GM06990 (cell line): ENCODE measurements around the gene SLC41A3.

Experiments used
- DNase-seq: peaks from one replicate; pipeline ENCODE4 v3.0.0-alpha.2; 2011; ENCODE audit not compliant: insufficient read length; ENCODE audit errors: extremely low read depth
- H3K27me3 ChIP-seq: replicated peaks from 2 replicates; pipeline ENCODE4 v1.6.0; 2011; ENCODE audit warnings: low read length; ENCODE audit not compliant: control insufficient read depth, insufficient read depth
- H3K36me3 ChIP-seq: 2 replicates; pipeline ENCODE4 v1.5.1; 2011; ENCODE audit warnings: low read length; ENCODE audit not compliant: control insufficient read depth, insufficient read depth
- H3K4me3 ChIP-seq: replicated peaks from 2 replicates; pipeline ENCODE4 v1.5.1; 2011; ENCODE audit warnings: low read depth, mild to moderate bottlenecking, control low read depth, low read length
- CTCF ChIP-seq: IDR thresholded peaks from 2 replicates; pipeline ENCODE4 v1.5.1; 2011; ENCODE audit warnings: low read length, control low read depth, mild to moderate bottlenecking, inconsistent platforms; ENCODE audit not compliant: insufficient read depth, poor library complexity, severe bottlenecking

SLC41A3 gene

GRCh38 chr3:125960456-125961288 is 123.3 kb downstream of the SLC41A3 start:
- no peak for DNase-seq
- no peaks in the 10 kb centered on the region for H3K36me3 ChIP-seq
- H3K27me3 ChIP-seq, result no peaks in the 10 kb centered on the region
- TF ChIP-seq CTCF, result no peak
- no peak overlapping the region for H3K4me3 ChIP-seq

GRCh38 chr3:125960066-125960424 is 123.9 kb downstream of the SLC41A3 start:
- DNase-seq, result no peak
- Histone ChIP-seq H3K36me3 (no peaks in the 10 kb centered on the region), H3K4me3 (no peak overlapping the region), H3K27me3 (no peaks in the 10 kb centered on the region)
- TF ChIP-seq CTCF, result no peak

GRCh38 chr3:125959317-125960065 is 124.4 kb downstream of the SLC41A3 start:
- Histone ChIP-seq H3K4me3 (no peak overlapping the region), H3K27me3 (no peaks in the 10 kb centered on the region), H3K36me3 (no peaks in the 10 kb centered on the region)
- TF ChIP-seq CTCF, result no peak
- DNase-seq, result no peak

GRCh38 chr3:125958511-125959316 is 125.2 kb downstream of the SLC41A3 start:
- no peak overlapping the region for H3K4me3 ChIP-seq

More at GRCh38 chr3:125958511-125959316, 125.2 kb downstream of the SLC41A3 start:
- H3K36me3 ChIP-seq, result no peaks in the 10 kb centered on the region
- H3K27me3 ChIP-seq, result no peaks in the 10 kb centered on the region
- no peak for DNase-seq
- no peak for TF ChIP-seq CTCF
